ENCODE results near the gene NPPC. TPM values are rescaled to one million over a fixed set of nuclear protein-coding genes. Genes with fewer than 3 reads are reported as not detected.

Gene NPPC
- total RNA-seq, 4 donors from 2014 or later = 0.68 to 90.4 TPM; not detected in 2

- intact Hi-C loops (cut with DNase I; ENCODE audit: low total_unique reads) (no loop called here), in situ Hi-C loops (cut with MboI; ENCODE audit: low pct_ligation_motif_present in 1 of 4, low pct_unique_long_range_greater_than_20kb in 1 of 4, low sequenced_read_pairs in 3 of 4) (loop anchor here in 3 of 4 donors (10.0 to 25.0 kb wide), 4 partner anchors 212 to 514 kb away; no protein-coding TSS in a partner anchor)
- Histone ChIP-seq H3K4me1 (peaks cover 13 to 24% (median 20%) of the 10 kb centered on the region in 4 donors), H3K9me3 (no peaks in the 10 kb centered on the region), H3K27ac (no peak overlapping the region), H3K4me3 (no peak overlapping the region), H3K27me3 (peaks cover 60% of the 10 kb centered on the region), H3K36me3 (no peaks in the 10 kb centered on the region)
- TF ChIP-seq POLR2AphosphoS5 (IDR thresholded peaks at IDR 0.05) (no peak), CTCF (IDR thresholded peaks at IDR 0.05) (no peak), POLR2A (IDR thresholded peaks at IDR 0.05) (no peak), EP300 (IDR thresholded peaks at IDR 0.05; ENCODE audit: low read depth) (no peak)
- DNase-seq = no peak
- 75 to 83% methylated on average over 2 to 3 of the region's 3 CpGs for WGBS, 2 donors (ENCODE audit: low coverage in 1 of 2)
Observed at GRCh38 chr2:231923010-231923344, 3.2 kb downstream of the NPPC start.

- peaks cover 13 to 23% (median 20%) of the 10 kb centered on the region in 4 donors for H3K4me1 ChIP-seq
- H3K4me3 ChIP-seq = no peak overlapping the region
- H3K27ac ChIP-seq = no peak overlapping the region
- H3K9me3 ChIP-seq = no peaks in the 10 kb centered on the region
- WGBS, 2 donors (ENCODE audit: low coverage in 1 of 2) = 73 to 78% methylated on average over 7 to 15 of the region's 15 CpGs
- intact Hi-C loops (cut with DNase I; ENCODE audit: low total_unique reads) = no loop called here
- H3K27me3 ChIP-seq = peaks cover 55% of the 10 kb centered on the region
- H3K36me3 ChIP-seq = no peaks in the 10 kb centered on the region
- in situ Hi-C loops (cut with MboI; ENCODE audit: low pct_ligation_motif_present in 1 of 4, low pct_unique_long_range_greater_than_20kb in 1 of 4, low sequenced_read_pairs in 3 of 4) = loop anchor here in 3 of 4 donors (10.0 to 25.0 kb wide), 4 partner anchors 212 to 515 kb away; no protein-coding TSS in a partner anchor
- TF ChIP-seq CTCF (IDR thresholded peaks at IDR 0.05) = no peak
- DNase-seq = no peak
Observed at GRCh38 chr2:231922311-231923009, 3.7 kb downstream of the NPPC start.

GRCh38 chr2:231920795-231921194 lies 5.4 kb downstream of the NPPC start:
- peaks cover 38% of the 10 kb centered on the region for H3K27me3 ChIP-seq
- peaks cover 5 to 9% (median 6%) of the 10 kb centered on the region in 4 donors for H3K4me1 ChIP-seq
- no peak for DNase-seq
- in situ Hi-C loops (cut with MboI; ENCODE audit: low pct_ligation_motif_present in 1 of 4, low pct_unique_long_range_greater_than_20kb in 1 of 4, low sequenced_read_pairs in 3 of 4) (loop anchor here in 3 of 4 donors (10.0 to 25.0 kb wide), 4 partner anchors 214 to 517 kb away; no protein-coding TSS in a partner anchor), intact Hi-C loops (cut with DNase I; ENCODE audit: low total_unique reads) (no loop called here)
- TF ChIP-seq POLR2AphosphoS5 (IDR thresholded peaks at IDR 0.05) (no peak), EP300 (IDR thresholded peaks at IDR 0.05; ENCODE audit: low read depth) (no peak), CTCF (IDR thresholded peaks at IDR 0.05) (no peak), POLR2A (IDR thresholded peaks at IDR 0.05) (no peak)
- H3K9me3 ChIP-seq = no peaks in the 10 kb centered on the region
- H3K27ac ChIP-seq = no peak overlapping the region
- 80% methylated on average over 5 of the region's 5 CpGs; no CpG with 5 or more reads in 1 of the 2 donors for WGBS, 2 donors (ENCODE audit: low coverage in 1 of 2)
- H3K36me3 ChIP-seq = no peaks in the 10 kb centered on the region
- no peak overlapping the region for H3K4me3 ChIP-seq

- TF ChIP-seq EP300 (IDR thresholded peaks at IDR 0.05; ENCODE audit: low read depth) (no peak), CTCF (IDR thresholded peaks at IDR 0.05) (no peak), POLR2A (IDR thresholded peaks at IDR 0.05) (no peak), POLR2AphosphoS5 (IDR thresholded peaks at IDR 0.05) (no peak)
- 85% methylated on average over 3 of the region's 3 CpGs; no CpG with 5 or more reads in 1 of the 2 donors for WGBS, 2 donors (ENCODE audit: low coverage in 1 of 2)
- intact Hi-C loops (cut with DNase I; ENCODE audit: low total_unique reads) = no loop called here
- in situ Hi-C loops (cut with MboI; ENCODE audit: low pct_ligation_motif_present in 1 of 4, low pct_unique_long_range_greater_than_20kb in 1 of 4, low sequenced_read_pairs in 3 of 4) = loop anchor here in 3 of 4 donors (10.0 to 25.0 kb wide), 4 partner anchors 214 to 517 kb away; no protein-coding TSS in a partner anchor
- Histone ChIP-seq H3K4me3 (no peak overlapping the region), H3K27me3 (peaks cover 34% of the 10 kb centered on the region), H3K4me1 (peaks cover under 1 to 5% (median 1%) of the 10 kb centered on the region in 4 donors), H3K9me3 (no peaks in the 10 kb centered on the region), H3K27ac (no peak overlapping the region), H3K36me3 (no peaks in the 10 kb centered on the region)
- no peak for DNase-seq
Observed at GRCh38 chr2:231920366-231920765, 5.8 kb downstream of the NPPC start.

Data from transverse colon (tissue), 4 donors.